ENCODE measurements around the gene FBXO48. TPM values are rescaled to one million over a fixed set of nuclear protein-coding genes. Genes with fewer than 3 reads are reported as not detected.

The FBXO48 gene
- total RNA-seq, 2 donors from 2014 or later: 0.41 to 0.56 TPM

DNA sequence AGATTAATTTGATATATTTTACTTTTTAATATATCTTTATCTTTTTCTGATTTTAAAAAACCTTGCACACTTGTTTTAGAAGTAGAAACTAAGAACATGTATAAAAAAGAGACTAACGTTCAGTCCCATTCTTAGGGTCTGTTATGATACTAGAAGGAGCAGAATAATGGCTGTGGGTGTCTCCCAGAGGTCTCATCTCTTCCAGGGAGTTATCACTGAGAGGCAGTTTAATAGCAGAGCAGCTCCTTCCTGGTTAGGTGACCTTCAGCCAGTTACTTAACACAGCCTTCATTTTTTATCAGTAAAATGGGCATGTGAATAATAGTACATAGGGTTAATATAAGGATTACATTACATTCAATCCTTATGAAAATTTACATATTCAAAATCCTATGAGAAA, 40.6 kb downstream of the FBXO48 start:
- ATAC-seq (ENCODE audit: insufficient number of reproducible peaks, low FRiP score, low read depth) (no peak), DNase-seq (ENCODE audit: low spot score) (no peak)
- no peaks in the 10 kb centered on the region for H3K27me3 ChIP-seq (replicated peaks; ENCODE audit: insufficient read depth)
- TF ChIP-seq, protein P1, sequence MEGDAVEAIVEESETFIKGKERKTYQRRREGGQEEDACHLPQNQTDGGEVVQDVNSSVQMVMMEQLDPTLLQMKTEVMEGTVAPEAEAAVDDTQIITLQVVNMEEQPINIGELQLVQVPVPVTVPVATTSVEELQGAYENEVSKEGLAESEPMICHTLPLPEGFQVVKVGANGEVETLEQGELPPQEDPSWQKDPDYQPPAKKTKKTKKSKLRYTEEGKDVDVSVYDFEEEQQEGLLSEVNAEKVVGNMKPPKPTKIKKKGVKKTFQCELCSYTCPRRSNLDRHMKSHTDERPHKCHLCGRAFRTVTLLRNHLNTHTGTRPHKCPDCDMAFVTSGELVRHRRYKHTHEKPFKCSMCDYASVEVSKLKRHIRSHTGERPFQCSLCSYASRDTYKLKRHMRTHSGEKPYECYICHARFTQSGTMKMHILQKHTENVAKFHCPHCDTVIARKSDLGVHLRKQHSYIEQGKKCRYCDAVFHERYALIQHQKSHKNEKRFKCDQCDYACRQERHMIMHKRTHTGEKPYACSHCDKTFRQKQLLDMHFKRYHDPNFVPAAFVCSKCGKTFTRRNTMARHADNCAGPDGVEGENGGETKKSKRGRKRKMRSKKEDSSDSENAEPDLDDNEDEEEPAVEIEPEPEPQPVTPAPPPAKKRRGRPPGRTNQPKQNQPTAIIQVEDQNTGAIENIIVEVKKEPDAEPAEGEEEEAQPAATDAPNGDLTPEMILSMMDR (IDR thresholded peaks at IDR 0.05): no peak
- peaks cover 0 to 5% of the 10 kb centered on the region in 2 donors for H3K4me1 ChIP-seq (ENCODE audit: control insufficient read depth in 1 of 2, low read depth in 2 of 2)
- no peaks in the 10 kb centered on the region for H3K36me3 ChIP-seq
- no peaks in the 10 kb centered on the region for H3K9me3 ChIP-seq
- no peak overlapping the region for H3K27ac ChIP-seq
- H3K4me3 ChIP-seq: no peak overlapping the region

DNA sequence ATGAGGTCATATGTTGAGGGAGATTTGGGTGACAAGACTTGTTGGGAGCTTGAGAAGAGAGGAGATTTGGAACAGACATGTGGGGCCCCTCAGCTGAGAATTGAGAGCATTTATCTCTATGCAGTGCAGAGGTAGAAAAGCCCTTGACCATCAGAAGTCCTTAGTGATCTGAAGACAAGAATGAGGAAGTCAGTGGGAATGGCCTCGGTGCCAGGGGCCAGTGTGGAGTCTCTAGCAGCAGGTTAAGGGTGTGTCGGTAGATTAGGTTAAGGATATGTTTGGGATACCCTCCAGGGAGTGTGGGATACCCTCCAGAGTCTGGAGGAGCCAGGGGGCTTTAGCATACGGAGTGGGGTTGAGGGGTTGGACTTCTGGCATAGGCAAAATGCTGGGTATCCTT, 41.6 kb downstream of the FBXO48 start:
- H3K36me3 ChIP-seq: no peaks in the 10 kb centered on the region
- ATAC-seq (ENCODE audit: insufficient number of reproducible peaks, low FRiP score, low read depth) (no peak), DNase-seq (ENCODE audit: low spot score) (no peak)

DNA sequence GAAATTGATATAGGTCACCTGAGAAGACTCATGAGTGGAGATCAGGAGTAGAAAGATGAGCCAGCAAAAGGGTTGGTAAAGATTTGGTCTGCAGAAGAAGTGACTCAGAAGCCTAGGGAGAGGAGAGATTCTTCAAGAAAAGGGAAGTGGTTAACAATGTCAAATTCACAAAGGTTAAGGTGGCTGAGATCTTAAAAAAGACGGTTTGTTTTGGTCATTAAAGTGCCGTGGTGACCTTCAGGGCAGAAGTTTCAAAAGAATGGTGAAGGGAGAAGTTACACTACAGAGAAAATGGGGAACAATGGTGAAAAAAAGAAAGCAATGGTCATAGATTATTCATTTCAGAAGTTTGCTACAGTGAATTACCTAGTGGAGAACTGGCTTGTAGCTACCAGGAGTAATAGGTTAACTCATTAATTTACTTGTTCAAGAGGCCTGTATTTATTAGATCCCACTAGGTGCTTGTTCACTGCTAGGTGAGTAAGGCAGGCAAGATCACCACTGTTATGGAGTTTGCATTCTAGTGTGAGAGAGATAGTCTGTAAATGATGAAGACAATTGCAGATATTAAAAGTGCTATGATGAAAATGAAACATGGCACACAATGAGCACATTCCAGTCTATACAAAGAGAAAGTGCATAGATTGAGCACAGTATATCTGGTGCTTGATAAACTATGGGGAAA, 43.0 kb downstream of the FBXO48 start:
- no peak for ATAC-seq (ENCODE audit: insufficient number of reproducible peaks, low FRiP score, low read depth)
- Histone ChIP-seq H3K27me3 (replicated peaks; ENCODE audit: insufficient read depth) (no peaks in the 10 kb centered on the region), H3K4me1 (ENCODE audit: control insufficient read depth in 1 of 2, low read depth in 2 of 2) (no peaks in the 10 kb centered on the region), H3K4me3 (no peak overlapping the region), H3K9me3 (no peaks in the 10 kb centered on the region), H3K36me3 (no peaks in the 10 kb centered on the region), H3K27ac (no peak overlapping the region)
- TF ChIP-seq, protein P1 (IDR thresholded peaks at IDR 0.05): no peak
- DNase-seq (ENCODE audit: low spot score): no peak

More for the DNA sequence above, 41.6 kb downstream of the FBXO48 start:
- H3K27me3 ChIP-seq (replicated peaks; ENCODE audit: insufficient read depth): no peaks in the 10 kb centered on the region
- no peaks in the 10 kb centered on the region for H3K4me1 ChIP-seq (ENCODE audit: control insufficient read depth in 1 of 2, low read depth in 2 of 2)
- H3K4me3 ChIP-seq: no peak overlapping the region
- TF ChIP-seq, protein P1 (IDR thresholded peaks at IDR 0.05): no peak
- H3K27ac ChIP-seq: no peak overlapping the region
- no peaks in the 10 kb centered on the region for H3K9me3 ChIP-seq

DNA sequence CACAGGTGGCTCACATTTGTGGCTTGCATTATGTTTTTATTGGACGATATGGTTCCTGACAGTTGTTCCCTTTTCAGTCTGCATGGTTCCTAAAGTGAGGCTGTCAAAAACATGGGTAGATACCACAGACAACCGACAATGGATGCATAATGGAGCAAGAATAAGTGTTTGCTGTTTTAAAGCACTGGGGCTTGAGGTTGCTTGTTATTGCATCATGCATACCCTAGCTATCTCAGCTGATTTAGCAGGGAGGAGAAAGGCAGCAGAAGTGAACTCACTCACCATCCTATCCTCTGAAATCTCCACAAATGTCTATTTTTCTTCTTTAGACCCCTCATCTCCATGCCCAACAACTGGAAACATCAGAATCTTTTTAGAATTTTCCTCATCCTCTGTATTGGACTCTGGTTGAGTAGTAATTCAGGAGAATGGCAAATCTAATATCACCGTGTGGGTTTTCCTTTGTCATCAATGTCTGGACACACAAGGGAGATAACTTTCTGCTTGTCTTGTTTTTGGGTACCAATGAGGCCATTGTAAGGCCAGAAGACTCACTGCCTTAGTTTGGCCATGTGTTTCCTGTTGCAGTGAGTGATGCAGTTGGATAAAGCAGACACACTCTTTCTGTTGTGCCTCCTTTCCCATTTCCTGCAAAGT, 46.7 kb downstream of the FBXO48 start:
- H3K27me3 ChIP-seq (replicated peaks; ENCODE audit: insufficient read depth): no peaks in the 10 kb centered on the region
- no peaks in the 10 kb centered on the region for H3K4me1 ChIP-seq (ENCODE audit: control insufficient read depth in 1 of 2, low read depth in 2 of 2)

DNA sequence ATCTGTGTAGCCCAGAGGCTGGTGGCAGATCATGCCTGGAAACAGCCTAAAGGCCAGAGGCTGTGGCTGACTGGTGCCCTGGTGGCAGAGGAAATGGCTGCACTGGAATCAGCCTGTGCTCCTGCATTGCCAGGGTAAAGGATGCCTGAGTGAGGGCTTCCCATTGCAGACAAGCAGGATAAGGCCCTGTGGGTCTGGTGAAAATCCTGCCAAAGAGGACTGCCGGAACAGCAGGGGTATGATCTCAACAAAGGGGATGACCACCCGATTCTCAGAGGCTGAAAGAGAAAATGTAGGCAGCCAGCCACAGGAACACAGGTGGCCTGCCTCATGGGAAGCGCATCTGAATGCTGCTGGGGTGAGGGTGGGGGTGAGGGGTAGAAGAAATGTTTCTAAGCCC, 48.2 kb downstream of the FBXO48 start:
- TF ChIP-seq, protein P1 (IDR thresholded peaks at IDR 0.05): no peak
- DNase-seq (ENCODE audit: low spot score) (no peak), ATAC-seq (ENCODE audit: insufficient number of reproducible peaks, low FRiP score, low read depth) (no peak)
- no peaks in the 10 kb centered on the region for H3K9me3 ChIP-seq
- no peak overlapping the region for H3K27ac ChIP-seq
- H3K27me3 ChIP-seq (replicated peaks; ENCODE audit: insufficient read depth): no peaks in the 10 kb centered on the region
- H3K36me3 ChIP-seq: no peaks in the 10 kb centered on the region
- H3K4me3 ChIP-seq: no peak overlapping the region
- no peaks in the 10 kb centered on the region for H3K4me1 ChIP-seq (ENCODE audit: control insufficient read depth in 1 of 2, low read depth in 2 of 2)

More for the DNA sequence above, 46.7 kb downstream of the FBXO48 start:
- DNase-seq (ENCODE audit: low spot score): no peak
- no peaks in the 10 kb centered on the region for H3K36me3 ChIP-seq
- H3K9me3 ChIP-seq: no peaks in the 10 kb centered on the region
- ATAC-seq (ENCODE audit: insufficient number of reproducible peaks, low FRiP score, low read depth): no peak
- no peak overlapping the region for H3K4me3 ChIP-seq
- H3K27ac ChIP-seq: no peak overlapping the region
- TF ChIP-seq, protein P1 (IDR thresholded peaks at IDR 0.05): no peak

Data from thoracic aorta (tissue), 2 donors.